Measurements from ENCODE around the gene CPXM2.

Gene CPXM2

DNA sequence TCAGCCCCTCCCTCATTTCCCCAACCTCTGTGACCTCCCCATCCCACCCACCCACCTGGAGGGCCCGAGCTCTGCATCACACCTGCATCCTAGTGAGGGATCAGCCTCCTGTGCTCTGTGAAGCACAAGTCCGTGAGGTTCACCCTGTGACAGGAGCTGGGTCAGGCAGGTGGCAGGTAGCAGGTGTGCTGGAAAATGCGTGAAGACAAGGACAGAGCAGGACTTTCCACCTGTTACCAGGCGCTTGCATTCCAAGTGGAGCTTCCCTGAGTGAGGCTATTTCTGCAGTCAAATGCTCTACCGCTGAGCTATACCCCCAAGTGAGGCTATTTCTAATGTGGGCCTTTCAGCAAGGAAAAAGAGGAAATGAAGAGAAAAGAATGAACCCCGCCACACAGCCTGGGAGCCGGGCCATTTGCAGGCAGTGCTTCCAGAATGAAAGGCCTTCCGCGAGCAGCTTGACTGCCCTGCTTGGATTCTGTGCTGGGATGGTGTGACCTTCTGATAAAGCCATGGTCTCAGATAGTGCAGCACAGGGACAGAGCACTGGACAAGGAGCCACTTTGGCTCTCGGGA lies 13.3 kb upstream of the CPXM2 start:
- DNase-seq (ENCODE audit: low spot score), result no peak

DNA sequence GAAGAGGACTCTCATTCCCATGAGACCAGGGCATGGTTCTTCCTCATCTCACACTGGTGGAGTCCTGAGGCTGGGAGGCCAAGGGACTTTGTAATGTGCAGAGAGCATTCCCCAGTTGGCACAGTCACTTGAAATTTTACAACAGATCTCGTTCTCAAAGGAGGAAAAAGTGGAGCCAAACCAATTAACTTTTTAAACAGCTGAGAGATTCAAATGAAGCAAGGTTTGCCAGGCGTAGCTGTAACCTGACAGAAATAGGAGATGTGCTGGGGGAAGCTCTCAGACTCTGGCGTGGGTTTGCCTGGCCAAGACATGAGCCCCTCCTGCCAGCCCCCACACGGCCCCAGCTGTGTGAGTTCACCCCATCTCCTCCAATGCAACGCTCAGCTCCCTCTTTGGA lies 12.0 kb upstream of the CPXM2 start:
- DNase-seq (ENCODE audit: low spot score), result no peak

DNA sequence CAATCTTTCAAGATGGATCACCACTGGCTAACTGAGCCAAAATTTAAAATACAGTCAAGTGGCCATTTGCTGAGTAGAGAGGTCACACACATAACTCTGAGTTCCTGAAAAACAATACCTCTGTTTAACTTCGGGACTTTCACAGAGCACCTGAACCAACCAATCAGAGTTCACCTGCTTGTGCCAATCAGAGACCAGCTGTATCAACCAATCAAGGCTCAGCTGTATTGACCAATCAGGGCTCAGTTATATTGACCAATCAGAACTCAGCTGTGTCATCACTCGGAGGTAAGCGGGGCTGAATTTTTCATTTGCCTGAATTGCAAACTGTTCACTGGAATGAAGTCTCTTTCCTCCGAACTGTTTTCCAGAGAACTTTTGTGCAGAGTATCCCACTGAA lies 10.0 kb upstream of the CPXM2 start:
- DNase-seq (ENCODE audit: low spot score), result no peak

DNA sequence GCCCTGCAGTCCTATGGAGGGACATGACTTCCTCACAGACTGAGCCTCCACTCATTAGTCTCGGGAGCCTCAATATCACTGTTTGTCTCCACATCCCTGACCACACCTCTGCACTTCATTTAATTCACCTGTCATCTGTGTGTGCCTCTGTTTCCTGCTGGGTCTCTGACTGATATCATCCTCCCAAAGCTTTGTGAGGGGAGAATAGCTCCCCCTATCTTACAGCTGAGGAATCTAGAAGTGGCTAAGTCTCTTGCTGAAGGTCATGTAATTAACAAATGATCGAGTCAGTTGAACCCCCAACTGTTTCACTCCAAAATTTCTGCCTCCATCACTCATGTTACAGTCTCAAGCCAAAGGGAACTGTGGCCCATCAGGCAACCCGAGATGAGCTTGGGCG lies 5.5 kb upstream of the CPXM2 start:
- no peak for DNase-seq (ENCODE audit: low spot score)

DNA sequence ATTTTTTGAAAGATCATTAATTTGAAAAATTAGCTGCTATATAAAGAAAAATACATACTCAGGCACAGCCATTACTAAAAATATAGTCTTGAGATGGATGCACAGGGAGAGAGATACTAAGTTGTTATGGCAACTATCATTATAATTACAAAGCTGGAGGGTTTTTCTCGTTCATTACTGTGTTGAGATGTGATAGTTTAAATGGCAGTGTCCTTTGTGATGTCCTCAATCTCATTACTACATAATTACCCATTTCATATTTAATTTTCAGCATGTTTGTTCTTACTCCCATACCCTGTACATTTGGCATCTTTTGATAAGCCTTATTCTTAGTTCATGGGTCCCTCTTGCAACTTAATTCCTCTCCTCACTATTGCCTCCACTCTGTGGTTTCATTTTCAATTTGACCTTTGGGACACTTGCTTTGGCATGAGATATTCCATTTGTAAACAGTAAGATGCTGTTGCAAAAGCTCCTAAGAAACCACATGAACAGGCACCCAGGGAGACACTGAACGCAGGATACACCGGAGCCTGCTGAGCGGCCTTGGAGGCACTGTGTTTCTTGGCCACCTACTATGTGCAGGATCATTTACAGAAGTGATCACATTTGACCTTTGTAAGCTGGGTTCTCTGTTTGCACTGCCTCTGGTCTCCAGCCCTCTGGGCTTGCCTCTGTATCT lies 4.8 kb upstream of the CPXM2 start:
- no peak for DNase-seq (ENCODE audit: low spot score)

DNA sequence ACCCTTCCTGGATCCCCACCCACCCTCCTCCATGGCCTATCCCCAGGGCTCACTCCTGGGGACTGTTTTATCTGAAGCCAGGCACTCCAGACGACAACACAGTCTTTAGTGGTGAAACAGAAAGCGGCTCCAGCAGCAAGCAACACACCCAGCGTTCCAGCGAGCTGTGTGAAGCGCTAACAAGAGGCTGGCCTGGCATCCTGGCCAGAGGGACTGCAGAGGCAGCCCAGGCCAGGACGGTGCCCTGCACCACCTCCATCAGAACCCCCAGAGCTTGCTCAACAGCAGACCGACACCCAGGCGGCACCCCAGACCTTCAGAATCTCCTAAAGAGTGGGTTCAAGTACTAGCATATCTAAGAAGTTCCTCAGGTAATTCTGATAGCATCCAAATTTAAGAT lies 2.0 kb upstream of the CPXM2 start:
- DNase-seq (ENCODE audit: low spot score), result no peak

DNA sequence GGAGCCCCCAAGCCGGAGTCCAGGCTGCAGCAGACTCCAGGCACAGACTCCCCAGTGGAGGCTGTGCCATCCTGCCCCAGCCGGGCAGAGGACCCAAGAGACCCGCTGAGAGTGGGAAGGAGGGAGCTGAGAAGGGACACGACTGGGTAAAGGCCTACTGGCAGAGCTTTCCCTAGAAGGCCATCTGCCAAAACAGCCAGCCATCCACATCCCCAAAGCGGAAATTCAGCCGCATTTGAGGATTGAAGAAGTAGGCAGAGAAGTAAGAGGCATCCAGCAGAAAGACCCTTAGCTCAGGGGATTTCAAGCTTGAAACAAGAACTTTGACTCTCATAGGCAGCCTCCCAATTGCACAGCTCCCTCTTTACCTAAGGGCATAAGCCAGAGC lies 857 bp downstream of the CPXM2 start:
- DNase-seq (ENCODE audit: low spot score), result no peak

DNA sequence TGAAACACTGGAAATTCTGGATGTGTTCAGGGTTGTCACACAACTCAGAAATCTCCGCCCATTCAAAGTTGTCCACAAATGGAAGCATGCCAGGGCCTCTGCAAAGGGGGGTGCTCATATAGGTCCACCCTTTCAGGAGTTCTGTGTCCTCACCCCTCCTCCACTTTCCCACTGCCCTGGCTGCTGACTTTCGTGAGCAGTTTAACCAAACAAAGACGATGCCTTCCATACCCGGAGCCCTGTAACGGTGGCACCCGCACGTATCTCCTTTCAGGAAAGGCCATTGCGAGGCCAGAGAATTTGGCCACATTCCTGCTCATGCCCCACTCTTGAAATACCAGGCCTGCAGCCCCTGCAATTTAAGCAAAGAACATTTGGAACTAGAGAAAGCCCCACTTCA lies 1.4 kb downstream of the CPXM2 start:
- DNase-seq (ENCODE audit: low spot score), result no peak

DNA sequence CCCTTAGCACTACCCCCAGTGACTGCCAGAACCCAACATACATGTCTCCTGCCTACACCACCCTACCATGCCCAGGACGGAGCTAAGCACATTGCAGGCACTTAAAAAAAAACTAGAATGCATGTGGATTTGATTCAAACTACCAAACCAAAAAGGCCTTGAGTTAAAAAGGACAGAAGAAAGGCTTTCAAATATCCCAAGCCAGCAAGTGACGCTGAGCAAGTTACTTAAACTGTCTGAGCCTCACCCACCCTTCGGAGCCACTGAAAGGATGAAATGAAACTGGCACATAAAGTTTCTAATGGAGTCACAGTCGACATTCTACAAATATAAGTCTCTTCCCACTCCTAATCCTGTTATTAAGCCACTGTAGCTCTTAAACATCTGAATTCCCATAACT lies 1.8 kb downstream of the CPXM2 start:
- no peak for DNase-seq (ENCODE audit: low spot score)

DNA sequence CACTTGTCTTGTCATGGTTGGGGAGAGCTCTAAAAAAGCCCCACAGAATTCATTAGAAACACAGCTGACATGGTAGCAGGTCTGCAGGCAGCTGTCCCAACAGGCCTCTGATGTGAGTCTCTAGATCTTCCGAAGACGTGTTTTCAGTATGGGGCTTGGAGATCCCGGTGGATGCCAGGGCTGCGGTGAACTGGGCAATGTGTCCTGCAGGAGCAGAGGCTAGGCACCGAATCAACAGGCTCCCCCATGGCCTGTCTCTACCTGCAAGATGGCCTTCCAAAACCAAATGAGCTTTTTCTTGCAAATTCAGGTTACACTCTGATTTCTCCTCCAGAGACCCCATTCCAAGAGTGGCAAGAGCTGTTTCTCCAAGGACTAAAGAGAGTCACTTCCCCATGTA lies 2.9 kb downstream of the CPXM2 start:
- no peak for DNase-seq (ENCODE audit: low spot score)

DNA sequence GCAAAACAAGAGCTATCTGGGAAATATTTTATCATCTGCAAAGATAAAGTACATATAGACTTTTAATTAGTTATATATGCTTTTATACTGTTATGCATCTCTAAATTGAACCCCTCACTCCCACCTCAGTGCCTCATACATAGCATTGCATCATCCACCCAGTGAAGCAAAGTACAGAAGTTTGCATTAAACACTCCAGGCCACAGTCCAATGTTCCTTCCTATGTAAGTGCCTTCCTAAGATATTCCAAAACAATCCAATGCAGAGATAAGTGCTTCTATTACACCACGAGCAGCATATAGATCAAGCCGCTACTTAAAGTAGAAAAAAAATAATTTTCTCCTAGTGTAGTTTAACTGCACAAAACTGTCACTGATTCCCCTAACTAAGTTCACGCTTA lies 3.4 kb downstream of the CPXM2 start:
- DNase-seq (ENCODE audit: low spot score), result no peak

DNA sequence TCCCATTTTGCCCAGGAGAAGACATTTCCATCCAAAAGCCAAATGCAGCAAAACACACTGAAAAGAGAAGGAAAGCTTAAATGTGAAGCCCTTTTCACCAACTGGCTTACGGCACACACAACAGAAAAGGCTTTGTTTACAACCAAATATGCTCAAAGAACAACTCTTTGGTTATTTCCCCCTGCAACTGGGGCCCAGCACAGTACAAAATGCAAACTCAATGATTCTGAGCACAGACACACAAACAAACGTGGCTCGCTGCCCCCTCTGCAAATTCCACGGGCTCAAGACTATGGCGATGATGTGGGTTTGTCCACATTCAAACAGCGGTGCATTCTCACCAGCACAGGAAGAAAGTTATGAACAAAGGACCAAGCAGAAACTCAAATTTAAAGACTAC lies 5.3 kb downstream of the CPXM2 start:
- no peak for DNase-seq (ENCODE audit: low spot score)

DNA sequence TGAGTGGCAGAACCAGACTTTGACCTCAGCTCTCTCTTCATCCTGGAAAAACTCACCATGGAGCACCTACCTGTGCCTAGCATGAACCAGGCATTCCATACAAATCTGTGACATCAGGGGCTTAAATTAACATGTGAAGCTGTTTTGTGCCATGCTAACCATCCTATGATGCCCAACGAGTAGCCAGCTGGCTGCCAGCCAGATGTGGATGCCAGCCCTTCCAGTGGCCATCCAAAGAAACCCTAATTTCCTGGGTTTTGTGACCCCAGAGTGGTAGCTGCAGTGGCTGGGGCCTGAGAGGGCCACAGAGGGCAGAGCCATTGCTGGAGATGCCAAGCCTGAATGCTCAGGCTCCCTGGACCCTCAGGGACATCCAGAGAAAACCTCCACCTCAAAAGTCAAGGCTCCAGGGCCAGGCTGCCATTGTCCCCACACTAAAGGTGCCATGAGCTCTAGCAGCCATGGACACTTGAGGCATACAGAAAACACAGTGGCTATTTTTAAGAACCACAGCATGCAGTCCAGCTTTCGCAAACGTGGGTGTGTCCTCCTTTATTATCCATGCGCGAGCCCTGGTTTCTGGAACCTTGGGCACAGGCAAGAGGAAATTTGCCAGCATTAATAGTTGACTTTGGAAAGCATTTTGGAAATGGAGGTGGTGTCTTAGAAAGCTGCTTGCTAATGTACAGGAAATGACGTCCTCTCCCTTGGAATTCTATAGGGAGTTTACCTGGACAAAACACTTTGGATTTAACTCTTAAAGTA lies 6.0 kb downstream of the CPXM2 start:
- DNase-seq (ENCODE audit: low spot score), result no peak

DNA sequence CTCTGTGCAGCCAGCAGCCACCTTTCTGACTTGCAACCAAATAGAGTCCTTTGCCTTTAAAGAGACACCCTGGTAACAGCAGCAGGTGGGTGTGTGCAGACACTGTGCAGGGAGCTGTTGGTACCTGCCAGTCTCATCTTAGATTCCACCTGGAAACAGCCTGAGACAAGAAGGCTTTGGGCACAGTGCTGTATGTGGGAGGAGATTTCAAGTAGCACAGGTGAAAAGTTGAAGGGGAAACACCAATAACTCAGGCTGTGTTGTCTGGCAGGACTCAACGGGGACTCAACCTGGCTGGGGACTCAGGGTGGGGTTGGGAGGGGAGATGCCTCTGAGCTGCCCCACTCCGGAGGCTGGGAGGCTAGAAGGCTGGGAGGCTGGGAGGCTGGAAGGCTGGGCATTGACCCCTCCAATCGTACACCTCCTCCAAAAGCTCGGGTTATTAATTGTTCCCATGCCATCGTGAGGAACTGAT lies 6.7 kb downstream of the CPXM2 start:
- no peak for DNase-seq (ENCODE audit: low spot score)

DNA sequence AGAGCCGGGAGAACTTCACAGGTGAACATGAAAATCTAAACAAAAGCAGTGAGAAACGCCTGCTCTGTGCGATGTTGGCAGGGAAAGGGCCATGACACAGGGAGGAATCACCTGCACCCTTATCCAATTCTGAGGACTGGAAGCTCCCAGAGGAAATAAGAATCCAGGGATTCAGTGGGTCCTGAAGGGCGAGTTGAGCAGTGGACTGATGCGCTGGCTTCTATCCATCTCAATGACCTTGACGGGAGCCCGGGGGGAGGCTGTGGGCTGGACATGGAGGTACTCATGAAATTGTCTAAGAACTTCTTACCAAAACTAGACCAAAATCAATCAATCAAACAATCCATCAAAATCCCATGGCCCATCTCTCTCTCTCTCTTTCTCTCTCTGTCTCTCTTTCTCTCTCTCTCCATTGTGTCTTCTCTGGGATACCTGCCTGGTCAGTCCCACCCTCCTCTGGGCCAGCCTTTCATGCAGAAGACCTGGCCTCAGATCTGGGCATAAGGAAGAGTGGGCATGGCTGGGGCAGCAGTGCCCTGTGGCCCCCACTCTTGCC lies 7.2 kb downstream of the CPXM2 start:
- DNase-seq (ENCODE audit: low spot score), result no peak

DNA sequence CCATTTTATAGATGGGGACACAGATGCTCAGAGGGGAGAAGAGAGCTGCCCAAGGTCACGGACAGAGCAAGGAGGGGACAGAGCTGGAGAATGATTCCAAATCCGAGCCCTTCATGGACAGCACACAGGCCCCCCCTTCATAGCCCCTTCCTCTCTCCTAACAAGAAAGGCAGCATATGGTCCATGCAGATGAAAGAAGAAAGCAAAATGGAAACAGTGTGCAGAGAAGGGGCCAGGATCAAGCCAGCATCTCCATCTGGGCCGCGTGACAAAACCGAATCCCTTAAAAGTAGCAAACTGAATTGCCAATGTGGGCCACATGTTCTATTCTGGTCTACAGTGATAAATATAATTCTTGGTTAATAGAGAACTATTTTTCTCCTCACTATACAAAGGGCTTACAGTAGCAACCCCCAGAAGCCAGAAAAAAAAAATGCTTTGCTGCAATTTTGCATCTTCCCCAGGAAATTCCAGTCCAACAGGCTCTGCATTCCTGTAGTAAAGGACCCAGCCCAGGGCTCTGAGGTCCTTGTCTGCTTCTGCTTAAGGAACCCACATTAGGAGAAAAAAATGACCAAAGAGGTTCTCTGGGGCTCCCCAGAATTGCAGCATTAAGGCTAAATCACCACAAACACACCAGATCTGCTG lies 7.8 kb downstream of the CPXM2 start:
- no peak for DNase-seq (ENCODE audit: low spot score)

DNA sequence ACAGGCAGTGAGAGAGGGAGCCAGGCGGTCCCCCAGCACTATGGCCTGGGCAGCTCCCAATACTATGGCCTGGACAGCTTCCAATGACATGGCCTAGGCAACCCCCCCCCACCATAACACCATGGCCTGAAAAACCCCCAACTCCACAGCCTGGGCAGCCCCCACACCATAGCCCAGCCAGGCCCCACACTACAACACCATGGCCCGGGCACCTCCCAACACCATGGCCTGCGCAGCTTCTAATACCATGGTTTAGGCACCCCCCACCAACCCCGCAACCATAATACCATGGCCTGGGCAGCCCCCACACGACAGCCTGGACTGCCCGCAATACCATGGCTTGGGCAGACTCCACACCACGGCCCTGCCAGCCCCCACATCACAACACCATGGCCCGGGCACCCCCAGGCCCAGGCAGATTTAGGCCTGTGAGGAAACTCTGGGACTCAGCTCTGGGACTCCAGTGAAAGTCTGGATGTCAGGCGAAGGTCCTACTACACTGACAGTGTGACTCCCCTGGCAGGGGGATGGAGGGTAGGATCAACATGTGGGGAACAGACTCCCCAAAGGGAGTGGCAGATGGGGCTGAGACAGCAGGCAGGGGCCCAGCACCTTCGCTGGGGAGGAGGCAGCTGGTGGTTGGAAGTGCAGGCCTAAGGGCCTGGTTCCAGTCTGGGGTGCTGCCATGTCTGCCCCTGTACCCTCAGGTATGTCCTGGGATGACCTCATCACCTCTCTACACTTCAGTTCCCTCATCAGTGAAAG lies 8.7 kb downstream of the CPXM2 start:
- no peak for DNase-seq (ENCODE audit: low spot score)

DNA sequence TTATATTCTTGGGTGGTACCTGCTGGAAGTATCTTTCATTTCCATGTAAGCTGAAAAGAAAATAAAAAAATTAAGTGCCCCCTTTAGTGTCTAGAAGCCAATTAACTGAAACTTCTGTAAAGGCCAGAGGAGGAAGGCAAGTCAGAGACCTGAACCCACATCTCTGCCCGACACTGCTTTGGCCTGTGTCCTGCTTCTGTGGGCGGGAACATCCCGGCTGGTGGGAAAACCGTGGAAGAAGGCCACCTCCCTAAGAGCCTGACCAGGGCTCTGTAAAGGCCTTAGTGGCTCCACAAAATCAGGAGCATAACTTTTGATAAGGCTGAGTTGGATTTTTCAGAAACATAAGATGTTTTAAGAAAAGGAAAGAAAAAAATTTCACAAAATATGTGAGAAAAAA lies 9.4 kb downstream of the CPXM2 start:
- DNase-seq (ENCODE audit: low spot score), result no peak

DNA sequence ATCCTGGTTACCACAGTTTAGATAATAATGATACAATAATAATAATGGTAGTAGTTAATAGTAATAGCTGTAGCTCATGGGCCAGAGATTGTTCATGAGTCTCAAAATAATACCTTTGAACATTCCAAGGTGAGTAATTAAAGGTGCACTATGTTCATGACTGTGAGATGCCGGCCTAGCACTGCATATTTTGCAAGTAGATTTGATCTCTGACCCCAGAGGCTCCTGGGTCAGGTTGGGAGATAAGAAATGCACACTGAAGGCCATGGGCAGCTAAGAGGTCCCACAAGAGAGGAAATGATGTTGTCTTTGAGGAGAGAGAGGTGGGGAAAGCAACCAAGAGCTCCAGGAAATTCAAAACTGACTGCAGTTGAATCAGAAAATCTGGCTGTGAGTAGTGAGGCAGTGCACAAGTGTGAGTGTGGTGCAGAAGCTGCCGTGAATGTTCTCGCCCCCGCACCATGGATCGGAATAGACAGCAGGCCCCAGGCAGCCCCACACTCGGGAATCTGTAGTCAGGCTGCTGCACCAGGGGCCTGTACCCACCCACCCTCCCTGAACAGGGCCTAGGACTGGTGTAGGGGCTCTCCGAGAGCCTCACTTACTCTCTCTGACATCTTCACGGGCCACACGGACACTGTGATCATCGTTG lies 11.9 kb downstream of the CPXM2 start:
- no peak for DNase-seq (ENCODE audit: low spot score)

DNA sequence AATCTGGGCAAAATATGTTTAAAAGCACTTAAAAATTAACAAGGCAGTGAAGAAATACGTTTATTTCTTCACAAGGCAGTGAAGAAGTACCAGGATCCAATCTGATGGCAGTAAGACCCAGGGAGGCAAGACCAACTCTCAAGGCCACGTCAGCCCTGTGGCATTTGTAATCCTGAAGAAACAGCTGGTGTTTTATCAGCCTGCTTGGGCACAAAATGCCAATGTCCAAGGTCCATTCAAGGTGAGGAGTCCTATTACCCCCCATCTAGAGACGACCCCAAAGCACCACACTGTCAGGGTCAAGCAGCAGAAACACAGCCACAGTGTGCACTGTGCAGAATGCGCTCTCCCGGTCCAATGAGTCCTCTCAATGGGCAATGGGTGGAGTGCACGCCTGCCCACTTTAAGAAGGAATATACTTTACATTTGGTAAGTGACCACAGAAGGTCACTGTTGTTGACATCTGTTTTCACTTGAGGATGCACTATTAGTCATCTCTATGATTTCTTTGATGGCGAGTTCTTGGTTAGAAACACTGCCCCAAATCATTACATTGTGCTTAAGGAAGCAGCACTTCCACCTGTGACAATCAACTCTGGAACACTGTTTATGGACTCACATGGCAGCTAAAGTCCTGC lies 12.8 kb downstream of the CPXM2 start:
- no peak for DNase-seq (ENCODE audit: low spot score)

DNA sequence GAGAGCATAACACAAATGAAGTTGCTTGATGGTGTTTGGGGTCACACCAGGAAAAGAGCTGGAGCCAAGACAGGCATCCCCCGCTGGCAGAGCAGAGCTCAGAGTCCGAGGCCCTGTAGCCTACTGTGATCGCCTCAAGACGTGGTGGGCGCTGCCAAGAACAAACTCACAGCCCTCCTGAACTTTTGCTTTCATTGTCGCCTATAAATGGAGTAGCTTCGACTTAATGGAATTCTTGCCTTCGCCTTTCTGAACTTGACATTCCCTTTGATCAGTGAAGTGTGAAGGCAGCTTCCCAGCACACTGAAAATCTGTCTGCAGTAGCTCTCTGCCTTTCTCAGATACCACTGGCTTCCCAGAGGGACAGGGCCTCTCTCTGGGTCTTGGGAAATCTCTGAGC lies 21.3 kb downstream of the CPXM2 start:
- DNase-seq (ENCODE audit: low spot score), result no peak

Data from hepatic stellate cell (primary cell).